ENCODE measurements around the gene ACACB.

The ACACB gene

DNA sequence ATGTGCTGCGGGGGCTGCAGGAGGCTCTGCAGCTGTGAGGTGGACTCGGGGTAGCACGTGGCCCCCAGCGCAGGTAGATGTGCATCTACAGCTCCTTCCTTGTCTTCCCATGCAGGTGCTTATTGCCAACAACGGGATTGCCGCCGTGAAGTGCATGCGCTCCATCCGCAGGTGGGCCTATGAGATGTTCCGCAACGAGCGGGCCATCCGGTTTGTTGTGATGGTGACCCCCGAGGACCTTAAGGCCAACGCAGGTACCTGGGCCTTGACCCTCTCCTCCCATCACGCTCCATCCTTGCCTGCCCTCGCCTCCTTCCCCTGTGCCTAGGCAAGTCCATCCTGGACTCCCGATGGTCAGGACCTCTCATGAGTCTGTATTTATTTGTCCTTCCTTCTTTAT is 51.4 kb downstream of the ACACB start:
- TF ChIP-seq, protein P1, sequence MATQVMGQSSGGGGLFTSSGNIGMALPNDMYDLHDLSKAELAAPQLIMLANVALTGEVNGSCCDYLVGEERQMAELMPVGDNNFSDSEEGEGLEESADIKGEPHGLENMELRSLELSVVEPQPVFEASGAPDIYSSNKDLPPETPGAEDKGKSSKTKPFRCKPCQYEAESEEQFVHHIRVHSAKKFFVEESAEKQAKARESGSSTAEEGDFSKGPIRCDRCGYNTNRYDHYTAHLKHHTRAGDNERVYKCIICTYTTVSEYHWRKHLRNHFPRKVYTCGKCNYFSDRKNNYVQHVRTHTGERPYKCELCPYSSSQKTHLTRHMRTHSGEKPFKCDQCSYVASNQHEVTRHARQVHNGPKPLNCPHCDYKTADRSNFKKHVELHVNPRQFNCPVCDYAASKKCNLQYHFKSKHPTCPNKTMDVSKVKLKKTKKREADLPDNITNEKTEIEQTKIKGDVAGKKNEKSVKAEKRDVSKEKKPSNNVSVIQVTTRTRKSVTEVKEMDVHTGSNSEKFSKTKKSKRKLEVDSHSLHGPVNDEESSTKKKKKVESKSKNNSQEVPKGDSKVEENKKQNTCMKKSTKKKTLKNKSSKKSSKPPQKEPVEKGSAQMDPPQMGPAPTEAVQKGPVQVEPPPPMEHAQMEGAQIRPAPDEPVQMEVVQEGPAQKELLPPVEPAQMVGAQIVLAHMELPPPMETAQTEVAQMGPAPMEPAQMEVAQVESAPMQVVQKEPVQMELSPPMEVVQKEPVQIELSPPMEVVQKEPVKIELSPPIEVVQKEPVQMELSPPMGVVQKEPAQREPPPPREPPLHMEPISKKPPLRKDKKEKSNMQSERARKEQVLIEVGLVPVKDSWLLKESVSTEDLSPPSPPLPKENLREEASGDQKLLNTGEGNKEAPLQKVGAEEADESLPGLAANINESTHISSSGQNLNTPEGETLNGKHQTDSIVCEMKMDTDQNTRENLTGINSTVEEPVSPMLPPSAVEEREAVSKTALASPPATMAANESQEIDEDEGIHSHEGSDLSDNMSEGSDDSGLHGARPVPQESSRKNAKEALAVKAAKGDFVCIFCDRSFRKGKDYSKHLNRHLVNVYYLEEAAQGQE (IDR thresholded peaks at IDR 0.05; ENCODE audit: insufficient read depth in 1 of 2, low read depth in 2 of 2, low read length in 2 of 2), result no peak
- TF ChIP-seq SIN3A (IDR thresholded peaks at IDR 0.05; ENCODE audit: borderline replicate concordance, insufficient read depth, low read length) (no peak), FOXP2 (optimal IDR thresholded peaks at IDR 0.05; ENCODE audit: borderline replicate concordance, extremely low read depth, extremely low read length, insufficient read depth) (no peak), POLR2AphosphoS5 (IDR thresholded peaks at IDR 0.05; ENCODE audit: low read depth, low read length) (no peak), TAF1 (IDR thresholded peaks at IDR 0.05; ENCODE audit: borderline replicate concordance, insufficient read depth, low read length) (no peak)

DNA sequence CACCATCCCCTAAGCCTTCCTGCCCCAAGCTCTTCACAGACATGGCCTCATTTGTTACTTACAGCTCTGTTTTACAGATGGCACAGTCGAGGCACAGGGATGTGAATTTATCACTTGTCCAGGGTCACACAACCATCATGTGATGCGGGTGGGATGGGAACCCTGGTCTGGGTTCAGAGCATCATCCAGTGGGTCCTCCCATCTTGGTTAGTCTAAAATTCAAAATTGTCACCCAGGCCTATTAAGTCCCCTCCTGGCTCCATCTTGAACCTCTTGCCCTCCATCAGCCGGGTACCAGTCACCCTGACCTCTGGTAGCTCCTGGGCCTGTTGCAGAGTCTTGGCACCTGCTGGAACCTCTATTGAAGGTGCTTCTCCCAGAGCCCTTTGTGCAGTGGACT is 52.9 kb downstream of the ACACB start:
- no peak for TF ChIP-seq FOXP2 (optimal IDR thresholded peaks at IDR 0.05; ENCODE audit: borderline replicate concordance, extremely low read depth, extremely low read length, insufficient read depth)

DNA sequence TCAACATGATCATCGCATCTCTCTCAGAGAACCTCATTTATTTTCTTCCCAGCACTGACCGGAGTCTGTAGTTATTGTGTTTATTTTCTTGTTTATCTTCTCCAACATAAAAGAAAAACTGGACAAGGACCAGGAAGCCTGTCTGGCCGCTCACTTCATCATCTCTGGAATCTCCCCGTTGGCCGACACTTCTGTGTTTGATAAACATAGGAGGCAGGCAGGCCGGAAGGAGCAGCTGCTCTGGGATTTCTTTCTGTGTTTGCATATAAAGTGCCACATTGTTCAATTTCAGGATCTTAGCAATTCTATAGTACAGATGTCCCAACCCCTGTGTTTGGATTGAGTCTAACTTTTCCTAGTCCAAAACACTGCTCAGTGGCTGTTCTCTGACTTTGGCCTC is 53.3 kb downstream of the ACACB start:
- TF ChIP-seq TAF1 (IDR thresholded peaks at IDR 0.05; ENCODE audit: borderline replicate concordance, insufficient read depth, low read length) (no peak), SIN3A (IDR thresholded peaks at IDR 0.05; ENCODE audit: borderline replicate concordance, insufficient read depth, low read length) (no peak), FOXP2 (optimal IDR thresholded peaks at IDR 0.05; ENCODE audit: borderline replicate concordance, extremely low read depth, extremely low read length, insufficient read depth) (no peak), POLR2AphosphoS5 (IDR thresholded peaks at IDR 0.05; ENCODE audit: low read depth, low read length) (no peak)
- TF ChIP-seq, protein P1 (IDR thresholded peaks at IDR 0.05; ENCODE audit: insufficient read depth in 1 of 2, low read depth in 2 of 2, low read length in 2 of 2), result no peak

DNA sequence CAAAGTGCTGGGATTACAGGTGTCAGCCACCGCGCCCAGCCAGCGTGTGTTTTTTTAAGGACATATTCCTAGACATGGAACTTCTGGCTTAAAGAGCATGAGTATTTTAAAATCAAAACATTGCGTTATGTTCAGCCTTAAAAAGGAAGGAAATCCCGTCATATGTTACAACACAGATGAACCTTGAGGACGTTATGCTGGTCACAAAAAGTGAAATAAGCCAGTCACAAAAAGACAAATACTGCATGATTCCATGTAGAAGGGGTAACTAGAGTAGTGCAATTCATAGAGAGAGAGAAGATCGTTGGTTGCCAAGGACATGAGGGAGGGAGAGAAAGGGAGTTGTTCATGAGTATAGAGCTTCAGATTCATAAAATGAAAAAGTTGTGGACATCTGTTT is 53.9 kb downstream of the ACACB start:
- TF ChIP-seq POLR2AphosphoS5 (IDR thresholded peaks at IDR 0.05; ENCODE audit: low read depth, low read length) (no peak), TAF1 (IDR thresholded peaks at IDR 0.05; ENCODE audit: borderline replicate concordance, insufficient read depth, low read length) (no peak), SIN3A (IDR thresholded peaks at IDR 0.05; ENCODE audit: borderline replicate concordance, insufficient read depth, low read length) (no peak), FOXP2 (optimal IDR thresholded peaks at IDR 0.05; ENCODE audit: borderline replicate concordance, extremely low read depth, extremely low read length, insufficient read depth) (no peak)
- TF ChIP-seq, protein P1 (IDR thresholded peaks at IDR 0.05; ENCODE audit: insufficient read depth in 1 of 2, low read depth in 2 of 2, low read length in 2 of 2), result no peak

DNA sequence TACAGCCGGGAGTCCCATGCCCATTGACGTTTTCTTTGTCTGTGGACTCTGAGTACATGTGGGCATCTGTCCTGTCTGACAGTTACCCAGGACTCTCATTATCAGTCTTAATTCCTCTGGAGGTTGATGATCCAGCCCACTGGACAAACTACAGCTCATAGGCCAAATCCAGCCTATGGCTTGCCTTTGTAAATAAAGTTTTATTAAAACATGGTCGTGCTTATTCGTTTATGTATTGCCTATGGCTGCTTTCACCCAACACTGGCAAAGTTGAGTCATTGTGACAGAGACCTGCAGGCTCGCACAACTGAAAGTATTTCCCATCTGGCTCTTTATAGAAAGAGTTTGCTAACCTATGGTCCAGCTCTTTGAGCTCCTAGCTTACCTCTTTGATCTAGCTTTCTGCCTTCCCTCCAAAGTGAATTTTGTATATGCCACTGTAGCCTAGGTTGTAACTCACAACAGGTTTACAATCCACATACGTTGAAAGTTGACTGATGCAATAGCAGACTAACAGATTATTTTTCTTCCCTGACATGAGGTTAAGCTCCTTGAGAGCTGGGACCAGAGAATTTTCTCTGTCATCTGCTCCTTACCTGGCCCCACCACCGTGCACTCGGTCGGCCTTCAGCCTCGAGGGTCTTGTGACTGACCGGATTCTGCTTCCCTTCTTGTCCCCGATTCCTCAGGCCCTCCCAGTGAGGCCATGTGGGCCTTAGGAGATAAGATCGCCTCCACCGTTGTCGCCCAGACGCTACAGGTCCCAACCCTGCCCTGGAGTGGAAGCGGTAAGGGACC is 57.3 kb downstream of the ACACB start:
- TF ChIP-seq, protein P1 (IDR thresholded peaks at IDR 0.05; ENCODE audit: insufficient read depth in 1 of 2, low read depth in 2 of 2, low read length in 2 of 2), result no peak
- TF ChIP-seq POLR2AphosphoS5 (IDR thresholded peaks at IDR 0.05; ENCODE audit: low read depth, low read length) (no peak), TAF1 (IDR thresholded peaks at IDR 0.05; ENCODE audit: borderline replicate concordance, insufficient read depth, low read length) (no peak), FOXP2 (optimal IDR thresholded peaks at IDR 0.05; ENCODE audit: borderline replicate concordance, extremely low read depth, extremely low read length, insufficient read depth) (no peak), SIN3A (IDR thresholded peaks at IDR 0.05; ENCODE audit: borderline replicate concordance, insufficient read depth, low read length) (no peak)
